ENCODE data around the gene PCDHGA1. TPM values are rescaled to one million over a fixed set of nuclear protein-coding genes. Genes with fewer than 3 reads are reported as not detected.

The PCDHGA1 gene
- total RNA-seq, 1 donor from 2014 or later, result 3.3 TPM

DNA sequence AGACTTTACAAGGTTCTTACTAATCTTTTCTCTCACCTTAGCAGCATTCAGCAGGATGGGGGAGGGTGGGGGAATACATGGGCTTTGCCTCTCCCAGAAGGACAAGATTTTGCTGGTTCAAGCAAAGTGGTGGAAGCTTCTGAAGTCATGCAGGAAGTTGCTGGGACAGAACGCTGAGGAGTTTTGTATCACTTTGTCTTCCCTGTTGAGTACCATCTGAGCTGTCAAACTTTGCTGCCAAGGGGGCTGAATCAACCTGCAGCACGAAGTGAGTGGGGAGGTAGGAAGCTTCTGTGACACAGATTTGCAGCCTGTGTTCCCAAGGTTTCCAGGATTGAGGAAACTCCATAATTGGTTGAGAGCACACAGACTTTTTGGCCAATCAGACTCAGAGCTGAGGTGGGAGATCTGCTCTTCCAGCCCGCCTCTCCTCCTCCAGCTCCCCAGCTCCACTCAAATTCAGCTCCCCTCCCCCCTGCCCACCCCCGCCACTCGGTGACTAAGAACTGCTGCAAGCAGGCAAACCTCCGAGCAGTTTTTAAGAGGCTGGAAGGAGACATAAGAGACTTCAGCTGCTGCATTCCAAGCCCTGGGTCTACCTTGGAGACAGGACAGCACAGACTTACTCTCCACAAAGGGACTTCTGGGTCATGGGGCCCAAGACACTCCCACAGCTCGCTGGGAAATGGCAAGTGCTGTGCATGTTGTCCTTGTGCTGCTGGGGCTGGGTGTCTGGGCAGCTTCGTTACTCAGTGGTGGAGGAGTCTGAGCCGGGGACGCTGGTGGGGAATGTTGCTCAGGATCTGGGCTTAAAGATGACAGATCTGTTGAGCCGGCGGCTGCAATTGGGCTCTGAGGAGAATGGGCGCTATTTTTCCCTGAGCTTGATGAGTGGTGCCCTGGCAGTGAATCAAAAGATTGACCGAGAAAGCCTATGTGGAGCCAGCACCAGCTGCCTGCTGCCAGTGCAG, 158.6 kb downstream of the PCDHGA1 start, which contains the start of gene PCDHGC5:
Gene PCDHGC5 (plus strand): TSS at position 491 of the 971 bp plus-strand sequence. CDS start 160 bp downstream, at position 651.
- FAIRE-seq, result no peak
- DNase-seq (ENCODE audit: low spot score in 2 of 2), result peak in 1 of 2 donors; percentile 58

- FAIRE-seq (no peak), DNase-seq (ENCODE audit: low spot score in 2 of 2) (no peak)
These were observed 159.5 kb downstream of the PCDHGA1 start for GRCh38 chr5:141489841-141490240.

DNA sequence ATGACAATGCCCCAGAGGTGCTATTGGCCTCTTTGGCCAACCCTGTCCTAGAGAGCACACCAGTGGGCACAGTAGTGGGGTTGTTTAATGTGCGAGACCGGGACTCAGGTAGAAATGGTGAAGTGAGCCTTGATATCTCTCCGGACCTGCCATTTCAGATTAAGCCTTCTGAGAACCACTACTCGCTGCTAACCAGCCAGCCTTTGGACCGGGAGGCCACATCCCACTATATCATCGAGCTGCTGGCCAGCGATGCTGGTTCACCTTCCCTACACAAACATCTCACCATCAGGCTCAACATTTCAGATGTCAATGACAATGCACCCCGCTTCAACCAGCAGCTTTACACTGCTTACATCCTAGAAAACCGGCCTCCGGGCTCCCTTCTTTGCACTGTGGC, 160.0 kb downstream of the PCDHGA1 start:
- DNase-seq (ENCODE audit: low spot score in 2 of 2) (no peak), FAIRE-seq (no peak)

GRCh38 chr5:141490771-141491170, 160.5 kb downstream of the PCDHGA1 start:
- DNase-seq (ENCODE audit: low spot score in 2 of 2) (no peak), FAIRE-seq (no peak)

DNA sequence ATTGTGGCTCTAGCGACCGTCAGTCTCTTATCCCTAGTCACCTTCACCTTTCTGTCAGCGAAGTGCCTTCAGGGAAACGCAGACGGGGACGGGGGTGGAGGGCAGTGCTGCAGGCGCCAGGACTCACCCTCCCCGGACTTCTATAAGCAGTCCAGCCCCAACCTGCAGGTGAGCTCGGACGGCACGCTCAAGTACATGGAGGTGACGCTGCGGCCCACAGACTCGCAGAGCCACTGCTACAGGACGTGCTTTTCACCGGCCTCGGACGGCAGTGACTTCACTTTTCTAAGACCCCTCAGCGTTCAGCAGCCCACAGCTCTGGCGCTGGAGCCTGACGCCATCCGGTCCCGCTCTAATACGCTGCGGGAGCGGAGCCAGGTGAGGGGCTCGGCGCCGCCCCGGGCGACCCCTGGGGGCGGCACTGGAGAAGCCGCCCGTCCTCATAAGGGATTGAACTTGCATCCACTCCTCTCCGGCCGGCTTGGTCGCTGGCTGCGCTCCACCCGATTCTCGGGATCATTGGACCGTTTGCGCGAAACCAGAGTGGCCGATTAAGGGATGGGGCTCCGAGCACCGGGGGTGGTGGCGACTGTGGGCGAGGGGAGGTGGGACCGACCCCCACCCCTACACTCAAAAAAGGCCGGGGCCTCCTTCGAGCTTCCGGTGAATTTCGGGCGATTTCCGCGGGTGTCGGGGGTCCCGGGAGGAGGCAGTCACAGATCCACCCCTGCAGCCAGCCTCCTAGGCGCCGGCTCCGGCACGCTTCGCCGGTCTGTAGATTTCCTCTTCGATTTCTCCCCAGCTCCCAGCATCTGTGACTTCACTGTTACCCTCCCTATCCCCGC, 161.2 kb downstream of the PCDHGA1 start:
- no peak for DNase-seq (ENCODE audit: low spot score in 2 of 2)
- FAIRE-seq, result no peak

GRCh38 chr5:141492168-141492885, 162.0 kb downstream of the PCDHGA1 start:
- DNase-seq (ENCODE audit: low spot score in 2 of 2) (no peak), FAIRE-seq (no peak)

DNA sequence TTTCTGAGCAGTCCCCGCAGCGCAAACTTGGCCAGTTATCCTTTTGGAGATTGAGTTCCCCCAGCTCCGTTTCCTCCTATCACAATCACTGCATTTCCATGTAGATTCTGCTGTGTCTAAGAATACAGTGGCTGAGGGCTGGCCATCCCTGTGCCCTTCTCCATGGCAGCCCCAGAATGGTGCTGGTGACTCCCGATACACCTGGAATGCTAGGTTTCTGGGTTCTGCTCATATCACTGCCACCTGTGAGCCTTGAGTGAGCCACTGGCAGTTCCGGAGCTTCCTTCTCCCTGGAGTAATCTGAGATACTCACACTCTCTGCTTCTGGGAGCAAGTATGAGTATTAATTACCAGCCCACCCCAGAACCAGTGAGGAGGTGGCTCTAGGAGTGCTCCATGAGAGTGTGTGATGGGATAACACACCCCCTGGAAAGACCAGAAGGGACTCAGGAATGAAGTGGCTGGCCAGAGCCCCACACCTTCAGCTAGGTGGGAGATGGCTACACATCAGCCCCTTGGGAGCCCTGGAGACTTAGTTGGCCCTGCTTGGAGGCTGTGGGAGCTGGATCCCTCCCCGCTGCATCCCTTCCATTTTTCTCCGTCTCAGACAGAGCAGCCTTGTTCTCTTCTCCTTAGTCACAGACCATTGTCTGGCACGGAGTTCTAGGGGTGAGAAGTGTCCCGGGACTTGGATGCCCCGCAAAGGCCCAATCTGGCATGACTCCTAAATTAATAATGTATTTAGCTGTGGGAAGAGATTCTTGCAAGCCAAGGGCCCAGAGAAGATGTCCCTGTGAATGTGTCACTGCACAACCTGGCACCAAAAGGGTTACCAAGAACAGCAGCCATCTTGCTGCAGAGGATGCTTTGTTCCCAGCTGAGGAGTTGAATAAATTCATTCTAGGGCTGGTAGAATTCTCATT, 163.4 kb downstream of the PCDHGA1 start:
- no peak for DNase-seq (ENCODE audit: low spot score in 2 of 2)
- FAIRE-seq, result no peak

GRCh38 chr5:141494761-141495452, 164.6 kb downstream of the PCDHGA1 start:
- no peak for DNase-seq (ENCODE audit: low spot score in 2 of 2)
- no peak for FAIRE-seq

- DNase-seq (ENCODE audit: low spot score in 2 of 2), result no peak
- FAIRE-seq, result no peak
These were observed 165.1 kb downstream of the PCDHGA1 start for GRCh38 chr5:141495453-141495811.

- DNase-seq (ENCODE audit: low spot score in 2 of 2), result no peak
- no peak for FAIRE-seq
These were observed 165.7 kb downstream of the PCDHGA1 start for GRCh38 chr5:141496038-141496437.

DNA sequence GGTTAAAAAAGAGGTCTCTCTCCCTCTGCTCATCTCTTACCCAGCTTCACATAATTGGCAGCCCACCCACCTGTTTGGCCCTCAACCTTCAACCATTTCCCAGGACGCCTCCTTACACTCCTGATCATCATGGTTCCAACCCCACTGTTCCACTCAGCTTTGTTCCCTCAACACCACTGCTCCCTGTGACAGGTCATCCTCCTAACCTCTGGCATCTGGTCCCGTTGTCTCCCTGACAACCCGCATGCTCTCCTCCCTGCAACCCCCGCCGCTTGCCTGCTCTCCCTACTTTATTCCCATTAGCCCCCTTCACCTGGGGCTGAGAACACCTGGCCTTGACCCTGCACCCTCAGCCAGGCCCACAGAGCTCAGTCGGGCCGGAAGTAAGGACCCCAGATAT, 171.4 kb downstream of the PCDHGA1 start:
- FAIRE-seq (no peak), DNase-seq (ENCODE audit: low spot score in 2 of 2) (no peak)

GRCh38 chr5:141503681-141504080, 173.4 kb downstream of the PCDHGA1 start:
- DNase-seq (ENCODE audit: low spot score in 2 of 2), result no peak
- FAIRE-seq, result no peak

DNA sequence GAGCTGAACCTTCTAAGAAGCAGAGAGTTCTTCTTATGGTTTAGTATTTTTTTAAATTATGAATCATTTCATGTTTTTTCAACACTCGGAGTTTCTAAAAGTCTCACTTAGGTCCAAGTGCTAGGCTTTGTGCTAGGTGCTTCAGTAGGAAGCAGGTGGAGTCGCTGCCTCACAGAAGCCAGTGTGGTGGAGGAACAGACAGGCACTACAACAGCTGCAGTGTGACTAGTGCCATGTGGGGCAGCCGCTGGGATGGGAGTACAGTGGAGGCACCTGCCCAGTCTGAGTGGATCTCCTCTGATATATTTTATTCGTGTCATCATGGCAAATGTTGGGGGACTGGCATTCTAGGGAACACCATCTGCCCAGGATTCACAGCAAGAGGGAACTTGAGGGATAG, 173.9 kb downstream of the PCDHGA1 start:
- FAIRE-seq (no peak), DNase-seq (ENCODE audit: low spot score in 2 of 2) (no peak)

- DNase-seq (ENCODE audit: low spot score in 2 of 2) (no peak), FAIRE-seq (no peak)
These were observed 176.3 kb downstream of the PCDHGA1 start for GRCh38 chr5:141506381-141507155.

GRCh38 chr5:141507387-141508091, 177.2 kb downstream of the PCDHGA1 start:
- DNase-seq (ENCODE audit: low spot score in 2 of 2), result no peak
- FAIRE-seq, result no peak

DNA sequence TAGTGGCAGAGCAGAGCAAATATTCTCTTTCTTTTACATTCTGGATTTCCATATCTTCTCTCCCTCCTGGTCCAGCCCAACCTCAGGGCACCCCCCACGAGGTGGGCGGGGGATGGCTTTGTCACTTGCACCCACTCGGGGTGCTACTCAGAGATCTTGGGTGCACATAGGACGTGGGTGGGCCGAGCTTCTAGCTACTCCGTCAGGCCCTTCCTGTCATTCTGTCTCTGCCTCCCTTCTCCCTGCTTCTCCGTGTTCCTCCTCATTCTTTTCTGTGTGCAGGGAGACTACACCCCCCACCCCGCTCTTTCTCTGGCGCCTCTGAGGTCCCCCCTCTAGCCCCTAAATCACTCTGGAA, 178.1 kb downstream of the PCDHGA1 start:
- no peak for DNase-seq (ENCODE audit: low spot score in 2 of 2)
- no peak for FAIRE-seq

- FAIRE-seq (no peak), DNase-seq (ENCODE audit: low spot score in 2 of 2) (peak in 1 of 2 donors; percentile 61)
These were observed 178.7 kb downstream of the PCDHGA1 start for GRCh38 chr5:141508798-141509611.
